PC-9 (cell line): ENCODE data around the gene ZNF181.

Source experiments
- CTCF ChIP-seq: fragments of 200-600 bp; sonication (generic); conservative IDR thresholded peaks from 2 replicates; pipeline ENCODE4 v1.6.1; 2017; ENCODE audit warnings: mixed run types, antibody characterized with exemption, mild to moderate bottlenecking, moderate library complexity
- EZH2 ChIP-seq: fragments of 200-600 bp; sonication (generic); IDR thresholded peaks from 2 replicates; pipeline ENCODE4 v1.8.0; 2017; ENCODE audit warnings: antibody characterized with exemption, low read depth

DNA sequence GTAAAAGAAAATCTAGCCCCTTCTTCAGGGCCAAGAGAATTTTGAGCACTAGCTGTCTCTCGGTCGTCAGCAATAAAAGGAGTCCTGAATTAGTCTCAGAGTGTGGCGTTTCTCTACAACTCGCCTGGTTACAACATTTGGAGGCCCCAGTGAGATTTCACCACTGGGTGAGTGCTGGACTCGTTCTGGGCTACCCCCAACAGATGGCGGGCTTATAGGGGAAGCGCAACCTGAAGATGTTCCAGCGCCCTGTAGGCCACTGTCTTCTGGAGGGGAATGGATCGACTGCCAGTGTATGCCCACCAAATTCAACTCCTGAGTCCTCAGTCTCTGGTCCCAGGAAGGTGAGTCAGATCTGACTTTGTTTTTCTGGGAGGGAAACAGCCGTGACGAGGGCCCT is 11.7 kb upstream of the ZNF181 start:
- TF ChIP-seq EZH2 (no peak), CTCF (no peak)
